Central memory CD4-positive, alpha-beta T cell (primary cell): Measurements from ENCODE around the gene TMEM50A.
"Not testable (repeated sequence)": the region's sequence is repeated elsewhere in the genome, so short reads cannot be mapped to it uniquely, and the experiment has no call there.

Source experiments
- DNase-seq: peaks from one replicate; pipeline ENCODE4 v3.0.0; 2022

Gene TMEM50A

DNA sequence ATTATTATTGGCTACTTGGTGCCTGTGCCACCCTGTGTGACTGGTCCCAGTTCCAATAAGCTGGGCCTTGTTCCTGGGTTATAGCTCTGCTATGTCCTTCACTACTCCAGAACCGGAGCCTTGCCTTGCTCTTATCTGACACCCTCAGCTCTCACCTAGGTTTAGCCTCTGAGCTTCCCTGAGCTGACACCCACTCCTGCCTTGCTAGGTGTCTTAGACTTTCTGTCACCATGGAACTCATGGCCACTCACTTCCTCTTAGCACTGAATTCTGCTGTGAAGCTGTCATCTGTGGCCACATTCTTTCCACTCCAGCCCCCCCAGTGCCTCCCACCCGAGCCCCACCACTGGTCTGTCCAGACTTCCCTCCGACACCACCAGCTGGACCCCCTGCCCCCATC, 51.6 kb downstream of the TMEM50A start:
- DNase-seq = not testable (repeated sequence)

DNA sequence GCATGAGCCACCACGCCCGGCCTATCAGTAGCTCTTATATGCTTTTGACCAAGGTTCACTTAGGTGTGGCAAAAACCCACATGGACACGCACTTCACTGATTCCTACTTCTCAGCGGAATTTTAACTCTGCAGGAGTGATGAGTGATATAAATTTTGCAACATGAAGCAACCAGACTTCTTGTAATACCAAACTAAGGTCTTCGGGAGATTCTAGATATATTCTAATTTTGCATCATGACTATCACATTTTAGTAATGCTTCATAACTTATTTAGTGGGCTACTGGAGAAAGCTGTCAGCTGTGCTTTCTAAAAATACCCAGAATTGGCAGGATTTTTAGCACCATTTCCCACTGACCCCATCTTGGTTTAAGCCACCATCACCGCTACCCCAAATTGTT, 54.7 kb downstream of the TMEM50A start:
- no peak for DNase-seq

GRCh38 chr1:25397549-25397948, 59.4 kb downstream of the TMEM50A start:
- DNase-seq = not testable (repeated sequence)

GRCh38 chr1:25398079-25398478, 59.9 kb downstream of the TMEM50A start:
- not testable (repeated sequence) for DNase-seq

- DNase-seq = not testable (repeated sequence)
Observed at GRCh38 chr1:25402947-25403803, 65.0 kb downstream of the TMEM50A start.

DNA sequence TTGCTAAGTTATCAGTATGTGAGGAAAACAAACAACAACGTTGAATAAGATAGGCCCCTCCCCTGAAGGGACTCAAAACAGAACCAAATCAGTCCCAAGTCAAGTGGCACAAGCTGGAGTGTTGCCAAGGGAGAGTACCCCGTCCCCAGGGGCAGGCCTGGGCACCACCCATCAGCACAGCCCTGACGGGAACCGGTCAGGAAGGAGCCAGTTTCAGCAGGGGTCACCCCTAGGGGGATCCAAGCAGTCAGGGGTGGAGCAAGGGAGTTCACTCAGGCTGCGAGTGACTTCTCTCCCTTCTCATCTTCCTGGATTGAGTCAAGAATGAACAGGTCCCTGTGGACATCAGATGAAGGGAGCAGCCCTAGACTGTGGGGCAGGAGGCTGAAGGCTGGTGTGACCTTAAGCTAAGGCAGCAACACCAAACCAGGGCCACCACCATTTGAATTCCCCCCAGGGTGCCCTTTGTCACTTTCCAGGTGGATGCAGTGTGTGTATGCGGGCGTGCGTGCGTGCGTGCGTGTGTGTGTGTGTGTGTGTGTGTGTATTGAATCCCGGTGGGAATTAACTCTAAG, 67.7 kb downstream of the TMEM50A start:
- not testable (repeated sequence) for DNase-seq

DNA sequence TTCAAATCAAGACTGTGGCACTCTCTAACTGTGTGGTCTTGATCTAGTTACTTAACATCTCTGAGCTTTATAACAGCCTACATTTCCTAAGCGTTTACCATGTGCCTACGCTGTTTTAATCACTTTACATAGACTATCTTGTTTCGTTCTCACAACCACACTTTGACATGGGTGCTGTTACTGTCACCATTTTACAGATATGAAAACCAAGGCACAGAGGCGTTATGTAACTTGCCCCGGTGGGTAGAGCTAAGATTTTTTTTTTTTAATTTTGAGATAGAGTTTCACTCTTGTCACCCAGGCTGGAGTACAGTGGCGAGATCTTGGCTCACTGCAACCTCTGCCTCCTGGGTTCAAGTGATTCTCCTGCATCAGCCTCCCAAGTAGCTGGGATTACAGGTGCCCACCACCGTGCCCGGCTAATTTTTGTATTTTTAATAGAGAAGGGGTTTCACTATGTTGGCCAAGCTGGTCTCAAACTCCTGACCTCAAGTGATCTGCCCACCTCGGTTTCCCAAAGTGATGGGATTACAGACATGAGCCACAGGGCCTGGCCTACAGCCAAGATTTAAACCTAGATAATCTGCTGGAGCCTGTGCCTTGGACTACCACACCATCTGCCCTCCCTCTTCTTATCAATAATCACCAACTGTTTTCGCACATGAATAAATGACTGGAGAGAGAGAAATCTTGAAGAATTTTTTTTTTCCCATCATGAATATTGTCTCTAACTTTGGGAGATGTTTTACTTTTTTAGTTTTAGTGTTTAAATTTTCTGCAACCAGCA, 71.7 kb downstream of the TMEM50A start:
- not testable (repeated sequence) for DNase-seq
